ENCODE measurements around the gene SIGLEC7.

GRCh38 chr19:51137792-51138425 is 4.2 kb upstream of the SIGLEC7 start:
- TF ChIP-seq CTCF (IDR thresholded peaks at IDR 0.05) (no peak), POLR2A (IDR thresholded peaks at IDR 0.05) (no peak)
